GM21367 (cell line): Measurements from ENCODE around the gene KYAT1.
"Not testable (repeated sequence)": the region's sequence is repeated elsewhere in the genome, so short reads cannot be mapped to it uniquely, and the experiment has no call there.

Experiments used
- ATAC-seq: cut with Tn5 transposase; IDR thresholded peaks from one replicate; pipeline ENCODE4 v1.9.1; 2021; ENCODE audit not compliant: unreplicated experiment

The KYAT1 gene

DNA sequence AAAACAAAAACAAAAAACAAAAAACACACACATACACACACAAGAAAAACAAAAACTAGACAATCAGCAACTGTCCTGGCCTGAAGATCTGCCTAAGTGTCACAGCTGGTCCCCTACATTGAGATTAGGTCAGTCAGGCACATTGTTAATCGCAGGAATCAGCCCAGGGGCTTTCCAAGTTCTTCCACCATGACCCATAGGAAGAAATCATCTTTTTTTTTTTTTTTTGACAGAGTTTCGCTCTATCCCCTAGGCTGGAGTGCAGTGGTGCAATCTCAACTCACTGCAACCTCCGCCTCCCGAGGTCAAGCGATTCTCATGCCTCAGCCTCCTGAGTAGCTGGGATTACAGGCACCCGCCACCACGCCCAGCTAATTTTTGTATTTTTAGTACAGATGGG lies 38.6 kb downstream of the KYAT1 start:
- ATAC-seq, result not testable (repeated sequence)

DNA sequence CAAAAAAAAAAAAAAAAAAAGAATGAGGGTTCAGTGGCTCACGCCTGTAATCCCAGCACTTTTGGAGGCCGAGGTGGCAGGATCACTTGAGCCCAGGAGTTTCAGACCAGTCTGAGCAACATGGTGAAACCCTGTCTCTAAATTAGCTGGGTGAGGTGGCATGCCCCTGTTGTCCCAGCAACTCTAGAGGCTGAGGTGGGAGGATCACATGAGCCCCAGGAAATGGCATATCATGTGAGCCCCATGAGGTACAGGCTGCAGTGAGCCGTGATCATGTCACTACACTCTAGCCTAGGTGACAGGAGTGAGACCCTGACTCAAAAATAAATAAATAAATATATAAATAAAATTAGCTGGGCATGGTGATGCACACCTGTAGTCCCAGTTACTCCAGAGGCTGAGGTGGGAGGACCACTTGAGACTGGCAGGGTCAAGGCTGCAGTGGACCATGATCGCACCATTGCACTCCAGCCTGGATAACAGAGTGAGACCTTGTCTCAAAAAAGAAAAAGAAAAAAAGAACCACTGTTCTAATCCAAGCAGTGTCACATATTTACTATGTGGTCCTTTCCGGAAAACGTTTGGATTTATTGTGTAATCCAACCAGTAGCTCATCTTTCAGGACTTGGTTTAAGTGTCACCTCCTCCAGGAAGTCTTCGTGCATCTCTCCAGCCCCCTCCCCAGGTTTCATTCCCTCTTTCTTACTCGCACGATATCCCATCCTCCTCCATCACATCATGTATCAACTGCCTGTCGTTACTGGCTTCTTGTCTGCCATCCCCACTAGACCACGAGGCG lies 39.9 kb downstream of the KYAT1 start:
- no peak for ATAC-seq

DNA sequence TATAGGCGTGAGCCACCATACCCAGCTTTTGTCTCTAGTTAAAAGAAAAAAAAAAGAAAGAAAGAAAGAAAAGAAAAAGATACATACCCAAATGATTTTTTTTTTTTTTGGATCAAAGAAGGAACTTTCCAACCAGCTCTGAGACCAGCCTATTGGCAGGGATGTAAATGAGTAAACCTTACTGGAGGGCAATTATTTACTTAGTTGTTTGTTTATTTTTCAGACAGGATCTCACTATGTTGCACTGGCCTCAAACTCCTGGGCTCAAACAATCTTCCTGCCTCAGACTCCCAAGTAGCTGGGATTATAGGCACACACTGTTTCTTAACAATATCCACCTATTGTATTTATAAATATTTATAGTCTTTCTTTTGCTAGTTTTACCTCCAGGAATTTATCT lies 41.2 kb downstream of the KYAT1 start:
- no peak for ATAC-seq

DNA sequence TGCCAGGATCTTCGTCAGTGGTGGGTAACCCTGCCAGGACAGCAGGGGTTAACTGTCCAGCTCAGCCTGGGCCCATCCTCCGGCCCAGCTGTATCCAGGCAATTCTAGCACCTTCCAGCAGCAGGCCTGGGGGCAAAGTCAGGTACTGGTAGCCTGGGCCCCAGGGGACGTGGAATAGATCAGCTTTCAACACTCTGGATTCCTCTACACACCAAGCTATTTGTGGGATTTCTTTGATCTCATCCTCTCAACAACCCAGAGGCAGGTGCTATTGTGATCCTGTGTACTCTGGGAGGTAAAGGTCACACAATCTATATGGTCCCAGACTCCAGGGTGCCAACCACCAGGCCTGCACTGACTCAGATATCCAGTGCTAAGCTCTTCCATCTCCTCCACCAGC lies 43.4 kb downstream of the KYAT1 start:
- ATAC-seq, result no peak

DNA sequence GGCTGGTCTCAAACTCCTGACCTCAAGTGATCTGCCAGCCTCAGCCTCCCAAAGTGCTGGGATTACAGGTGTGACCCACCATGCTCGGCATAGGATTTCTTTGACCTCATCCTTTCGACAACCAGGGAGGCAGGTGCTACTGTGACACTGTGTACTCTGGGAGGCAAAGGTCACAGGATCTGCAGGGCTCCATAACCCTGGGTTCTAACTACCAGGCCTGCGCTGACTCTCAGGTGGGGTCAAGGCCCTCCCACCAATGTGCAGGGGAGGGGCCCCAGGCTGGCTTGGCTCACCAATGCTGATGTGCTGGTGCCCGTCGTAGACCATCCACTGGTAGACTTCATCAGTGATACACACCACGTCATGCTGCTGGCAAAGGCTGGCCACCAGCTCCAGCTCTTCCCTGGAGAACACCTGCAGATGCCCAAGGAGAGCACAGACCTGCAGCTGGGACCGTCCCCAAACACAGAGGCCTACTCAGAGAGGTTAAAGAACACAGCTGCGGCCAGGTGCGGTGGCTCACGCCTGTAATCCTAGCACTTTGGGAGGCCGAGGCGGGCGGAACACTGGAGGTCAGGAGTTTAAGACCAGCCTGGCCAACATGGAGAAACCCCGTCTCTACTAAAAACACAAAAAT lies 45.1 kb downstream of the KYAT1 start:
- ATAC-seq, result no peak

DNA sequence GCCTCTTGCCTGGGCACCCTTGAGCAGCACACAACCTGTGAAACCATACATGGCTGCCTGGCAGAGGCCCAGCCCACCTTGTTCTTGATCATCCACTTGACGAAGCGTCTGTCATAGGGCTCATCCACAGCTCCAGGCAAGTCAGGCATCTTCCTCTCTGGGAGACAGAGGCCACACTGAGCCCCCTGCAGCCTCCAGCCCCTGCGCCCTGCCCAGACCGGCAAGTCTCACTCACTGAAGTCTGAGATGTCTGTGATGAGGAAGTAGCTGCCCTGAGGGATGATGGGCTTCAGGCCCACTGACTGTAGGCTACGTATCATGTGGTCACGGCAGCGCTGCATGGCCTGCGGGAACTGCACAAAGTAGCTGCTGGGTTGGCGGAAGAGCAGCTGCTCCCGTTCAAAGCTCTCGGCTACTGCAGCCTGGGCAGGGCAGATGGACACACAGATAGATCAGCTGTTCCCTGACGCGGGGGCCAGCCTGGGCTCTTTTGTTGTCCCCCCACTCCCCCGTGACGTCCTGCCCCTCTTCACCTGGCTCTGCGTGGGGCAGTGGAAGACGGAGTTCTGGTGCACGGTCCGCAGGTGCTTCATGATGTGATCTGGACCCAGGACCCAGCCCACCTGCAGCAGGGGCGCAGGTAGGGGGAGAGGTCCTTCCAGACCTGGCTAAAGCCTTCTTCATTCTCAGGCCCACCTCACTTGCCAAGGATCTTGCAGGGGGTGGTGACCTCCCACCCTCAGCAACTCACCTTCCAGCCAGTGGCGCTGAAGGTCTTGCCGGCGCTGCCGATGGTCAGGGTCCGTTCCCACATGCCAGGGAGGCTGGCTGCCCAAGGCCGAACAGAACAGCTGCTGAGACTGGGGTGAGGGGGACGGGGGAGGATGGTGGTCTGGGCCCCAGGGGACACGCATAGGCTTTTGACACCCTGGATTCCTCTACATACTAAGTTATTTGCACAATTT lies 46.2 kb downstream of the KYAT1 start:
- no peak for ATAC-seq

DNA sequence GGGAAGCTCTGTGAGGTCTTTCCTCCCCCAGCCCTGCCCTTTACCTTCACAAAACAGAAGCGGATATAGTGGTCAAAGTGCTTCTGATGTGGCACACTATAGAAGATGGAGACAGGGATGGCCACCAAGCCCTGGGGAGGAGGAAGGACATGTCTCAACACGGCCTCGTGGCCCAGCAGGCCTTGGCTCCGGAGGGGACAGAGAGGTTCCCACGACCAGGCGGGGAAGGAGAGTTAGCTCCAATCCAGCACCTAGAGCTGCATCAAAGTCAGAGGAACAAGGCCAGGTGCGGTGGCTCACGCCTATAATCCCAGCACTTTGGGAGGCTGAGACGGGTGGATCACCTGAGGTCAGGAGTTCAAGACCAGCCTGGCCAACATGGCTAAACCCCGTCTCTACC lies 48.1 kb downstream of the KYAT1 start:
- no peak for ATAC-seq

DNA sequence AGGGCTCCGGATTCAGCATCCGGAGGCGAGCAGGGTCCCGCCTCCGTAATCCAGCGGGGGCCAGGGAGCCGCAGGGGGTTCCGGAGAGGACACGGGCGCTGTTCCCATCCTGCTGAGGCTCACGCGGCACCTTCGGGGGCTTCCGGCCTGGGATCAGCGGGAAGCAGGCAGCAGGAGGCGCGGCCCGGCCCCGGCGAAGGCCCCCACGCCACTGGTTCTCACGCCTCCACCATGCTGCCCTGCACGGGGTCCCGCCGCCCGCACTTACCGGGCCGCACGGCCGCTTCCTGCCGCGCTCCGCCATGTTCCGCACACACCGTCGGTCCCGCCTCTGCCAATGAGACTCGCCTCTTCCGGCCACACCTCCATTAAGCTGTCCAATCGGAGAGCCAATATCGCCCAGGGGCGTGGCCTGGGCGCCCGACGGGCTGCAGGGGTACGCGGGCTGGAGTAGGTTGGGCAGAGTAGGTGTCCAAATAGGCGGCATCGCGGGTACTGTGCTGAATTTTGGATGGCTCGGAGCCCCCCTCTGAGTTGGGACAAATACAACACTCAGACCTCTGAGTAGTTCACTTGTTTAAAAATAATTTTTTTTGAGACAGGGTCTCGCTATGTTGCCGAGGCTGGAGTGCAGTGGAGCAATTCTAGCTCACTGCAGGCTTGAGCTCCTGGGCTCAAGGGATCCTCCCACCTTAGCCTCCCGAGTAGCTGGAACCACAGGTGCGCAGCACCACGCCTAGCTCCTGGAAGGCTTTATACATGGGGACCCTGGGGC lies 52.1 kb downstream of the KYAT1 start, which contains the start of gene SPOUT1:
Gene SPOUT1, minus strand, starts transcription at position 318 of the 775 bp plus-strand sequence. Its CDS starts 14 bp downstream, at position 304.
- peak; percentile 95 for ATAC-seq

DNA sequence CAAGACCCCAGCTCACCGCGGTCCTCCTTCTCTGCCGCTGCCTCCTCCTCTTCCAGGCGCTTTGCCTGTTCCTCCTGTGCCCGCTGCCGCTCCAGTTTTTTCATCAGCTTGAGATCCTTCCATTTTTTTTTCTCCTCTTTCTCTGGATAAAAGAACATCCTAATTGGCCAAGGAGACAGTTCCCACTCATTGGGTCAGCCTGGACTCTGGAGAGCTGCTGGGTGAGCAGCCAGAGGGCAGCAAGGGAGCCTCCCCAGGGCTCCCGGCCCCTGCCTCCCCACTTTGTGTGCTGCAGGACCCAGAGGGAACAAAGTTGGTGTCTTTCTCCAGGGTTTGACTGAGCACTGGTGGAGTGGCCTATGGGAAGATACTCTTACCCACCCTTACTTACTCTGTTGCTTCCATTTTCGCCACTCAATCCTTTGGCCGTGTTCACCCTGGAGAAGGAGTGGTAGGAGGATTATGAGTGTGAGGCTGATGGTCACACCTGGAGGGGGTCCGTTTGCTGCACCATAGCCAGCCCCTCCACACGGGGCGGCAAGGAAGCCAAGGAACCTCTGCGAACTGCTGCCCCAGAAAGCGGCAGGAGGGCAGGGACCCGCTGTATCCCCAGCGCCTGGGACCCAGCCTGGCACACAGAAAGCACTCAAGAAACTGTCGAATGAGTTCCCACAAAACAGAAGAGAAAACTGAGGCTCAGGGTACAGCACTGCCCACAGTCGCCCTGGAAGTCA lies 52.9 kb downstream of the KYAT1 start:
- ATAC-seq, result peak; percentile 1

DNA sequence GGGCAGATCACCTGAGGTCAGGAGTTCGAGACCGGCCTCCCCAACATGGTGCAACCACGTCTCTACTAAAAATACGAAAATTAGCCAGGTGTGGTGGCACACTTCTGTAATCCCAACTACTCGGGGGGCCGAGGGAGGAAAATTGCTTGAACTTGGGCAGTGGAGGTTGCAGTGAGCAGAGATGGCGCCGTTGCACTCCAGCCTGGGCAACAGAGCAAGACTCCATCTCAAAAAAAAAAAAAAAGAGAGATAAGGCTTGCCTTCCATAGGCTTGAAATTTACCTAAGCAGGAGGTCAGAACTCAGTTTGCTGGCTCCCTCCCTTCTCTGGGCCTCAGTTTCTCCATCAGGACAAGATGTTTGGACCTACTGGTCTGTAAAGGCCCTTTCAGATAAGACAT lies 53.5 kb downstream of the KYAT1 start:
- ATAC-seq, result no peak

DNA sequence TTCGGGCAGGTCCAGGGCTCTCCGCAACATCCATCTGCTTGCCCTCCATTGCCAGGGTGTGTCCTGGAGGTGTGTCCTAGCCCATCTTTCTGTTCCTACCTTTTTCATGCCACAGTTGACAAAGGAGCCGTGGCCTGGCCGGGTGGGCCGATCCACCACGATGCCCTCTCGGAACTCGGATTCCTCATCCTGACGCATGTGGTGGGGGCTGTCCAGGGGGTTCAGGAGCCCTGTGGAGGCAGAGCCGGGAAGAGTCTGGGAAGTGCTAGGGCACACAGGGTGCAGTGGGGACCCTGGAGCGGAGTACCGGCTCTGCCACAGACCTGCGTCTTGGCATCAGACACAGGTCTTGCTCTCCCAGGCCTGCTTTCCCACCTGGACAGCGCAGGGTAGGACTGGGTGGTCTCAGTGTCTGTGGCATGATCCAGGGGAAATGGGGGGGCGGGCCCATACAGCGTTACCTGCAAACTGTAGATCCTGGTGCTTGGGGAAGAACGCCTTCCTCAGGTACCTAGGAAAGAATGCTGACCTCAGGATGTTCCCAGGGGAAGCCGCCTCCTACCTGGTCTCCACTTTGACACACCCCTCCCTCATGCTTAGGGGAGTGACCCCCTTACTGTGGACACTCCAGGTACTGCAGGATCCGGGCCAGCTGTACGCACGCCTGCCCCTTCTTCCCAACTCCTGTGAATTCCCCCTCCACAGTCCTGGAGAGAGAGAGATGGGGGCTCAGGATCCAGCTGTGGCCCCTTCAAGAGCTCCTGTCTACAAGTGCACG lies 55.6 kb downstream of the KYAT1 start:
- ATAC-seq, result no peak

DNA sequence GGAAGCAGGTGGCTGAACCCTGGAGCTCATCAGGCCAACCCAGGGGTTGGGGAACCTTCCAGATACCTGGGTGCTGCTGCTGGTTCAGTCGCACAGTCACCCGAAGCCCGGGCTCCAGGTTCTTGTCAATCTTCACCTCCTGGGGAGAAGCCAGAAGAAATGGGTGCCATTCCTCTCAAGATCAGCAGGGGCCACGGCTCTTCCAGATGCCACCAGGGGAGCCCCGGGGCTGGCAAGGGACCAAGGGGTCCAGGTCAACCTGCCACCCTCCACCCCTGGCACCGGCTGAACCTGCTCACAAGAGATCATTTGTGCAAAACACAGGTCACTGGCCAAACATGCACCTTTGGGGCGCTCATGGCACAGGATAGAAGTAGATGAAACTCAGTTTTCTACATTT lies 56.8 kb downstream of the KYAT1 start:
- ATAC-seq, result no peak

DNA sequence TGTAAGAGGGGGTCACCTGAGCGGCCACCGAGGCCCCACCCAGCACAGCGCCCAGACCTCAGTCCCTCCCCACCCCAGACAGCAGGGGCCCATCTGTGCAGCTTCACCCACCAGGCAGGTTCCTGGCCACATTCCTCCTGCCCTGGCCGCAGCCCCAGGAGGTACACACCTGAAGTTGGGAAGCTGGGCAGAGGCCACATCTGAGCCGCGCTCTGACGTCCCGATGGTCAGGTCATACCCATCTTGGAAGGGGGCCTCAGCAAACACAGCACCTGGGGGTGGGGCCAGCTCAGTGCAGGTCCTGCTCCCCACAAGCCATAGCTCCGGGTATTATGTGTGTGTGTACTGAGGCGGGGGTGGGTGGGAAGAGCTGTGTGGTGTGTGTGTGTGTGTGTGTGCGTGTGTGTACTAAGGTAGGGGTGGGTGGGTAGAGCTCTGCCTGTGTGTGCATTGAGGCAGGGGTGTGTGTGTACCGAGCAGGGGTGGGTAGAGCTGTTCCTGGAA lies 57.8 kb downstream of the KYAT1 start:
- ATAC-seq, result no peak

DNA sequence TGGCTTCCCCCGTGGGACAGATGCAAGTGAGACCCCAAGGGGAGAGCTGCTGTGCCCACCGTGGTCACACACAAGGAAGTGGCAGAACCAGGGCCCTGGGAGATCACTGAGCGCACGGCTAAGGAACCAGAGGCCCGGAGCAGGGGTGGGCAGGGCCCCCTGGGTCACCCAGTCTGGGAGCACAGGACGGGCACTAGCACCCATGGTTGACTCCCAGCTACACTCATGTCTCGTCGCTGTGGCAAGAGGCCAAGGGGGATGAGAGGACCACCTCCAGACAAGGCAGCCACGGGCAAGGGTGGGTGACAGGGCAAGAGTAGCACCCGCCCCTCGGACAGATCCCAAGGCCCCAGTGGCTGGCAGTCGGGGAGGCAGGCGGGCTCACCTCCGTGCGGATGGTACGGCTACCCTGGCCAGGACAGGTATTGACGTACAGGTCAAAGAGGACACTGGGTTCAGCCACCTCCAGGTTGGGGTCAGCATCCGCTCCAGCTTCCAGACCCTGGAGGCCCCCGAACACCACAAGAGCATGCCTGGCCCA lies 58.3 kb downstream of the KYAT1 start:
- no peak for ATAC-seq

DNA sequence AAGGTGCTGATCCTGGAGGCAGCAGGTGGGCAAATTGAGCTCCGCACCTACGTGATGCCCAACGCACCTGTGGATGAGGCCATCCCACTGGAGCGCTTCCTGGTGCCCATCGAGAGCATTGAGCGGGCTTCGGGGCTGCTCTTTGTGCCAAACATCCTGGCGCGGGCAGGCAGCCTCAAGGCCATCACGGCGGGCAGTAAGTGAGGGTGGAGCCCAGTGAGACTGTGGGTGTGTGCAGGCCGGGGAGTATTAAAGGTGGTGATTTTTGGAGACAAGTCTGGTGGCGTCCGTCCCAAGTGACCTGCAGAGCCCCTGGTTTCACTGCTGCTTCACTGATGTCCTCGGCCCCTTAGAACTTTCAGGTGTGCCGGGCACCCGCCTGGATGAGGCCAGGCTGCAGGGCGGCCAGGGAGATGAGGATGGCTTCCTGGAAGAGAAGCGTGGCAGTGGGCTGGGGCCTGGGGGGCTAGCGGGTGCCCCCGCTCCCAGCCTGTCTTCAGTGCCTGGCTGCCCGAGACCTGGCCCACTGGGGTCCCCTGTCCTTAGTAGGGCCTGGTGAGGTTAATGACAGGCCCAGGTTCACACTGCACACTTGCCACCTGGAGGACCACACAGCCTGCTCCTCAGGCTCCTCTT lies 59.2 kb downstream of the KYAT1 start:
- no peak for ATAC-seq

DNA sequence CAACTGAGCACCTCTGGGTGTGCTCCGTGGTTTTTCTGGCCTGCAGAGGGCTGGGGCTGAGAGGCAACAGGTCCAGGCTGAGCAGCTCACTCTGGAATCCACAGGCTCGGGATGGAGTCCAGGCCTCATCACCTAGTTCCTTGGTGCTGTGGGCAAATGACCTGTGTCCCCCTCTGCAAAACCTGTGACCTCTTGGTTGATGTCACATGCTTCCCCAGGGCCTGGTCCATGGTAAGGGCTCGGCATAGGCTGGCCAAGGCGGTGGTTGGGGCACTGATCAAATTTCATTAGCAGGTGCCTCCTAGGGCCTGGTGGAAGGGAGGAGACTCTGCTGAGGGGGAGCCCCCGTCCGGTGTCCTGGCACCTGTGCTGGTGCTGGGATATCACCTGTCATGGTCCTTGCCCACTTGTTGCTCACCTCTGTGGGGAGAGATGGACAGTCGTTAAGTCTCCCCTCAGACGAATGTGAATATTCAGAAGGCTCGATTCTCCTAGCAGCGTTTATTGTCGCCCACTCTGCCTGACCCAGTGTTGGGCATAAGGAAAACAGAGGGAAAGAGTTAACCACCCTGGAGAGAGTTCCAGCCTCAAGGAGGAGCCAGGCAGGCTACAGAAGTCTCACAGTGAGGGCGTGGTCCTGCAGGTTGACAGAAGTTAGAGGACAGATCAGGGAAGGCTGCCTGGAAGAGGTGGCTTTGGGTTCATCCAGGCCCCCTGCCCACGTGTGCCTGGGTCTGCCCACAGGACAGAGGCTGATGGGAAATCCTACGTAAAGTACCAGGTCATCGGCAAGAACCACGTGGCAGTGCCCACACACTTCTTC lies 60.0 kb downstream of the KYAT1 start:
- ATAC-seq, result no peak
